ENCODE measurements around the gene CFLAR. TPM values are rescaled to one million over a fixed set of nuclear protein-coding genes. Genes with fewer than 3 reads are reported as not detected.
A peak's percentile ranks its signal among the peaks of the same experiment; 100 is the strongest.

CFLAR gene
- total and polyA plus RNA-seq, 2 of the 13 experiments (the other 11 are each of a cell fraction or from before 2014, with no cell fraction given), result 43.8 to 92.1 TPM

- TF ChIP-seq ZNF142 (CRISPR knock-in tag; IDR thresholded peaks at IDR 0.05) (peak; percentile 87), MZF1 (CRISPR knock-in tag; IDR thresholded peaks at IDR 0.05; ENCODE audit: borderline replicate concordance) (no peak), DNMT1 (CRISPR knock-in tag; IDR thresholded peaks at IDR 0.05) (no peak), ATF3 (CRISPR knock-in tag; IDR thresholded peaks at IDR 0.05) (no peak; the same call in 1 of the 2 replicates), ZGPAT (CRISPR knock-in tag; IDR thresholded peaks at IDR 0.05) (peak; percentile 94), LBX2 (CRISPR knock-in tag; IDR thresholded peaks at IDR 0.05; ENCODE audit: borderline replicate concordance) (no peak), IRF1 (CRISPR knock-in tag; IDR thresholded peaks at IDR 0.05; ENCODE audit: low read depth) (no peak), ZNF33B (CRISPR knock-in tag; IDR thresholded peaks at IDR 0.05) (no peak), RFXANK (CRISPR knock-in tag; IDR thresholded peaks at IDR 0.05) (peak; percentile 38; the same call in 1 of the 2 replicates), SP2 (CRISPR knock-in tag; IDR thresholded peaks at IDR 0.05) (no peak), MYPOP (CRISPR knock-in tag; IDR thresholded peaks at IDR 0.05) (no peak; the same call in 1 of the 2 replicates), MAZ (IDR thresholded peaks at IDR 0.05; ENCODE audit: borderline replicate concordance, low read depth, low read length) (no peak), MAZ (CRISPR knock-in tag; IDR thresholded peaks at IDR 0.05; ENCODE audit: low read depth) (peak; percentile 82), ZNF331 (CRISPR knock-in tag; IDR thresholded peaks at IDR 0.05) (peak; percentile 56)
Observed at GRCh38 chr2:201204655-201205514, 88.9 kb downstream of the CFLAR start (continued).
